Nephron (organoid): ENCODE data around the gene ZNF536.

Source experiments
- H3K27ac Mint-ChIP-seq, 3 experiments: 2 replicates each; pipeline ENCODE4 v1.8.0; 2020; ENCODE audit warnings: mixed read lengths in 3 of 3, mild to moderate bottlenecking in 2 of 3, moderate library complexity in 1 of 3
- H3K27me3 Mint-ChIP-seq: 2 replicates; pipeline ENCODE4 v1.8.0; 2021; ENCODE audit warnings: low read depth, mild to moderate bottlenecking, moderate library complexity, mixed read lengths
- H3K36me3 Mint-ChIP-seq: 2 replicates; pipeline ENCODE4 v1.8.0; 2020; ENCODE audit warnings: low read depth, mixed read lengths
- H3K4me1 Mint-ChIP-seq: 2 replicates; pipeline ENCODE4 v1.8.0; 2020; ENCODE audit warnings: mixed read lengths
- H3K4me3 Mint-ChIP-seq, 3 experiments: 2 replicates each; pipeline ENCODE4 v1.8.0; 2020; ENCODE audit warnings: mild to moderate bottlenecking in 3 of 3, mixed read lengths in 3 of 3, moderate library complexity in 2 of 3
- H3K9me3 Mint-ChIP-seq: 2 replicates; pipeline ENCODE4 v1.8.0; 2020; ENCODE audit warnings: mixed read lengths
- TF ChIP-seq, protein P1 (sequence below), 3 experiments: fragments of 200-600 bp; sonication (generic); IDR thresholded peaks; one replicate each; pipeline ENCODE4 v1.5.0; 2021; ENCODE audit warnings: antibody characterized with exemption in 3 of 3; ENCODE audit not compliant: unreplicated experiment in 3 of 3

The ZNF536 gene

DNA sequence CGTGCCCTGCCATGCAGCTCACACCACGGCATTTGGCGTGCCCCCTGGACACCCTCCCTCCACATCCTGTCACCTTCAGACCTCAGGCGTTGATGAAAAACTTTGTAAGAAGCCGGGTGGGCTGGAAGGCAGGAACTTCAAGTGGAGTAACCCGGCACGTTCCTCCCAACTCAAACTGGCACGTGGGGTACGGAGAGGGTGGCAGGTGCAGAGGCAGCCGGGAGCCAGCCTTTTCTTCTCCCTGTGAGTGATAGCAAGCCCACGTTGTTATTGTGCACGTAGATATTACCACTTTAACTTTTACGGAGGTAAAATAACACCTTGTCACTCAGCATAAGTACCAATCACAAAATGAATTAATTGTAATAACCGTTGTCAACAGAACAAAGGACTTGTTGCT is 198.0 kb downstream of the ZNF536 start:
- Mint-ChIP-seq H3K27me3 (peaks cover 26% of the 10 kb centered on the region), H3K4me3 (no peak overlapping the region), H3K27ac (no peak overlapping the region), H3K36me3 (no peaks in the 10 kb centered on the region), H3K4me1 (peaks cover 17% of the 10 kb centered on the region), H3K9me3 (no peaks in the 10 kb centered on the region)
- TF ChIP-seq, protein P1, sequence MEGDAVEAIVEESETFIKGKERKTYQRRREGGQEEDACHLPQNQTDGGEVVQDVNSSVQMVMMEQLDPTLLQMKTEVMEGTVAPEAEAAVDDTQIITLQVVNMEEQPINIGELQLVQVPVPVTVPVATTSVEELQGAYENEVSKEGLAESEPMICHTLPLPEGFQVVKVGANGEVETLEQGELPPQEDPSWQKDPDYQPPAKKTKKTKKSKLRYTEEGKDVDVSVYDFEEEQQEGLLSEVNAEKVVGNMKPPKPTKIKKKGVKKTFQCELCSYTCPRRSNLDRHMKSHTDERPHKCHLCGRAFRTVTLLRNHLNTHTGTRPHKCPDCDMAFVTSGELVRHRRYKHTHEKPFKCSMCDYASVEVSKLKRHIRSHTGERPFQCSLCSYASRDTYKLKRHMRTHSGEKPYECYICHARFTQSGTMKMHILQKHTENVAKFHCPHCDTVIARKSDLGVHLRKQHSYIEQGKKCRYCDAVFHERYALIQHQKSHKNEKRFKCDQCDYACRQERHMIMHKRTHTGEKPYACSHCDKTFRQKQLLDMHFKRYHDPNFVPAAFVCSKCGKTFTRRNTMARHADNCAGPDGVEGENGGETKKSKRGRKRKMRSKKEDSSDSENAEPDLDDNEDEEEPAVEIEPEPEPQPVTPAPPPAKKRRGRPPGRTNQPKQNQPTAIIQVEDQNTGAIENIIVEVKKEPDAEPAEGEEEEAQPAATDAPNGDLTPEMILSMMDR (IDR thresholded peaks at IDR 0.05; ENCODE audit: unreplicated experiment in 3 of 3), result no peak

- no peaks in the 10 kb centered on the region for H3K9me3 Mint-ChIP-seq
These were observed 205.4 kb downstream of the ZNF536 start for GRCh38 chr19:30577551-30578105.

GRCh38 chr19:30579419-30579818 is 207.2 kb downstream of the ZNF536 start:
- no peaks in the 10 kb centered on the region for H3K36me3 Mint-ChIP-seq
- H3K27ac Mint-ChIP-seq, result no peak overlapping the region
- TF ChIP-seq, protein P1 (IDR thresholded peaks at IDR 0.05; ENCODE audit: unreplicated experiment in 3 of 3), result no peak
- H3K4me3 Mint-ChIP-seq, result no peak overlapping the region
- peaks cover 19% of the 10 kb centered on the region for H3K4me1 Mint-ChIP-seq
- no peaks in the 10 kb centered on the region for H3K9me3 Mint-ChIP-seq
- peaks cover 7% of the 10 kb centered on the region for H3K27me3 Mint-ChIP-seq

More at GRCh38 chr19:30577551-30578105, 205.4 kb downstream of the ZNF536 start:
- Mint-ChIP-seq H3K36me3 (no peaks in the 10 kb centered on the region), H3K4me1 (peaks cover 19% of the 10 kb centered on the region), H3K4me3 (no peak overlapping the region), H3K27me3 (peaks cover 7% of the 10 kb centered on the region), H3K27ac (peak overlapping the region; percentile 8 to 51 (median 24))
- TF ChIP-seq, protein P1 (IDR thresholded peaks at IDR 0.05; ENCODE audit: unreplicated experiment in 3 of 3), result no peak

DNA sequence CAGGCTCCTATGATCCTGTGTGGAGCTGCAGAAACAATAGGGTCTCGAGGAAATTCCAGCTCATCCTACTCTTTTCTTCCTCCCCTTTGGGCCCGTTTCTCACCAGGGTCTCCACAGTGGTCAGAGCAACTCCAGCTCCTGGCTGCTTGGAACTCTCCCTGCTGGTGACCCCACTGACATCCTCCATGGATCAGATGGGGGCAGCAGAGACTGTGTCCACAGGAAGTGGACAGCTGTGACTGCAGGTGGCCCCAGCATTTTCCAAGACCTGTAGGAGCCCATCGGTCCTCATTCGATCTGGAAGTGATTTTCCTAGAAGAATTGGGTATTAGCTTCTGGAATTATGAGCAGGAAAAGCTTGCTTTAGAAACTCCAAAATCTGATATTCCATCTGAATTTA is 208.5 kb downstream of the ZNF536 start:
- H3K4me1 Mint-ChIP-seq, result peaks cover 19% of the 10 kb centered on the region
- TF ChIP-seq, protein P1 (IDR thresholded peaks at IDR 0.05; ENCODE audit: unreplicated experiment in 3 of 3), result no peak
- H3K9me3 Mint-ChIP-seq, result no peaks in the 10 kb centered on the region
- H3K27ac Mint-ChIP-seq, result no peak overlapping the region
- no peak overlapping the region for H3K4me3 Mint-ChIP-seq
- H3K27me3 Mint-ChIP-seq, result peaks cover 7% of the 10 kb centered on the region
- H3K36me3 Mint-ChIP-seq, result no peaks in the 10 kb centered on the region

- no peak overlapping the region for H3K27ac Mint-ChIP-seq
- TF ChIP-seq, protein P1 (IDR thresholded peaks at IDR 0.05; ENCODE audit: unreplicated experiment in 3 of 3), result no peak
- no peak overlapping the region for H3K4me3 Mint-ChIP-seq
- H3K27me3 Mint-ChIP-seq, result peaks cover 7% of the 10 kb centered on the region
- no peaks in the 10 kb centered on the region for H3K9me3 Mint-ChIP-seq
- H3K4me1 Mint-ChIP-seq, result no peaks in the 10 kb centered on the region
- H3K36me3 Mint-ChIP-seq, result no peaks in the 10 kb centered on the region
These were observed 211.9 kb downstream of the ZNF536 start for GRCh38 chr19:30584090-30584489.

DNA sequence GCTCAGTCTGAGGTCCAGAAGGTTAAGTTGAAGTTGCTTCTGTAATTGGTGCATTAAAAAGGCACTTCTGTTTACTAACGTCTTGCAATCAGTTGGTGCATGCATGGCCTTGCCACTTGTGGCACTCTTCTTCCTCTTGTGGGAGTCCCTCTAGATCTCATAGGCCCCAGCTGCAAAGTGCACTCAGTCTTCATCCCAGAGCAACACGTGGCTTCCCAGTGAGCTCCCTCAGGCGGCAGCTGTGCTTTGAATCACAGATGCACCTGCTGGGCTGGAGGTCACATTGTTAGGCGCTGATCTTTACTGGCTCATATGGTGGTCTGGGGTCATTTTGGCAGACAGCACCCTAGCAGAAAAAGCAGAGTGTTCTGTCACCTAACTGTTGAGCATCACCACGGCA is 215.7 kb downstream of the ZNF536 start:
- Mint-ChIP-seq H3K27ac (no peak overlapping the region), H3K27me3 (no peaks in the 10 kb centered on the region), H3K4me1 (peaks cover 8% of the 10 kb centered on the region), H3K36me3 (no peaks in the 10 kb centered on the region), H3K9me3 (no peaks in the 10 kb centered on the region), H3K4me3 (no peak overlapping the region)
- TF ChIP-seq, protein P1 (IDR thresholded peaks at IDR 0.05; ENCODE audit: unreplicated experiment in 3 of 3), result no peak
